ENCODE results near the gene MIF4GD.

Gene MIF4GD

DNA sequence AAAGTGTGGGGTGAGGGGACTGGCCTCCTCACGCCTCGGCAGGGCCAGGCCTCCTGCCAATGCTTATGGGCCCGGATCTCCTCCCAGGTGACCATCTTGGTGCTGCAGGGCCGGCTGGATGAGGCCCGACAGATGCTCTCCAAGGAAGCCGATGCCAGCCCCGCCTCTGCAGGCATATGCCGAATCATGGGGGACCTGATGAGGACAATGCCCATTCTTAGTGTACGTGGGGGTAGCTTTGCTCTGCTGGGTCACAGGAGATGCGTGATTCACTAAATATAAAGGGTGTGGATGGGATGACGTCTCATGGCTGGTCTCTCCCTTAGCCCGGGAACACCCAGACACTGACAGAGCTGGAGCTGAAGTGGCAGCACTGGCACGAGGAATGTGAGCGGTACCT, 46.0 kb downstream of the MIF4GD start:
- no peaks in the 10 kb centered on the region for H3K9me3 Mint-ChIP-seq
- CTCF ChIA-PET = interaction anchor here (1.8 kb wide), 1 partner anchor 15 kb away, joined by 6 read pairs; no protein-coding TSS in a partner anchor
- no peaks in the 10 kb centered on the region for H3K27me3 Mint-ChIP-seq
- no peak overlapping the region for H3K4me3 Mint-ChIP-seq
- H3K36me3 Mint-ChIP-seq = peaks cover 34% of the 10 kb centered on the region
- no peak for DNase-seq
- peak overlapping the region; percentile 62 for H3K27ac Mint-ChIP-seq
- no peaks in the 10 kb centered on the region for H3K4me1 Mint-ChIP-seq

DNA sequence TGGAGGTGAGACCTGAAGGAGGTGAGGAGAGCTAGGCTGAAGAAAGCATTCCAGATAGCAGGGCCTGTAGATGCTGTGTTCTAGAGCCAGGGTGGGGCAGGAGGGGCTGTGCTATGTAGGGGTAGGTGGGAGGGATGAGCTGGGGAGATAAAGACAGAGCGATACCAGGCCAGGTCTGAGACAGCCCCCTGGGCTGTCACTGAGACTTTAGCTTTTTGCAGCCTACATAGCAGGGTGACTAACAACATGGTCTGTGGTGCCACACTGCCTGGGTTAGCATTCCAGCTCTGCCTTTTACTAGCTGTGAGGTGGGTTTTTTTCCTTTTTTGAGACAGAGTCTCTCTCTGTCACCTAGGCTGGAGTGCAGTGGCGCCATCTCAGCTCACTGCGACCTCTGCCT, 51.2 kb downstream of the MIF4GD start:
- Mint-ChIP-seq H3K36me3 (peaks cover 44% of the 10 kb centered on the region), H3K9me3 (no peaks in the 10 kb centered on the region), H3K27me3 (no peaks in the 10 kb centered on the region), H3K27ac (no peak overlapping the region), H3K4me3 (no peak overlapping the region), H3K4me1 (no peaks in the 10 kb centered on the region)
- CTCF ChIA-PET = interaction anchor here (0.9 to 3.1 kb wide), 4 partner anchors 17 to 51 kb away, joined by 3 to 15 read pairs (median 4); partner anchors contain the start of gene MIF4GD
- no peak for DNase-seq

DNA sequence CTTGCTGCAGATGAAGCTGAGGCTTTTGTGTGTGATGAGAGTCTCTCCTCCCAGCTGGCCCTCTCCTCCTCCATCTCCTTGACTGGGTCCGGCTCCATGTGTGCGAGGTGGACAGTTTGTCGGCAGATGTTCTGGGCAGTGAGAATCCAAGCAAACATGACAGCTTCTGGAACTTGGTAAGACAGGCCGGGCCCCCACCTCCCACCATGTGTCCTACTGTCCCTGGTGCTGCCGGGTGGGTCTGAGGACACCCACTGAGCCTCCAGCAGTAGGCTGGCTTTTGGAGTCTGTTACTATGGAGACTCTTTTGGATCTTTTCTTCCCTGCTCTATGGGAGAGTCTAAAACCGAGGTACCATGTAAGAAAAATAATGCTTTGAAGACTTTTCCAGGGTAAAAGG, 52.9 kb downstream of the MIF4GD start:
- Mint-ChIP-seq H3K36me3 (peaks cover 44% of the 10 kb centered on the region), H3K27me3 (no peaks in the 10 kb centered on the region), H3K9me3 (no peaks in the 10 kb centered on the region), H3K4me1 (no peaks in the 10 kb centered on the region), H3K4me3 (no peak overlapping the region), H3K27ac (no peak overlapping the region)
- CTCF ChIA-PET = interaction anchor here (1.0 to 3.1 kb wide), 2 partner anchors 18 to 21 kb away, joined by 3 to 15 read pairs; no protein-coding TSS in a partner anchor
- no peak for DNase-seq

Data from activated naive CD4-positive, alpha-beta T cell treated with anti-CD3 and anti-CD28 coated beads, Interleukin-2, amount 10 ng/mL, durations not matched to agents 7 days and 5 days (primary cell).